Stimulated activated CD8-positive, alpha-beta memory T cell treated with anti-CD3 and anti-CD28 coated beads, Interleukin-15, amount 100 ng/mL, for 24 hours (primary cell): ENCODE measurements around the gene SPPL2C.

Source experiments
- DNase-seq: peaks from one replicate; pipeline ENCODE4 v3.0.0-alpha.2; 2020; ENCODE audit warnings: low read depth

SPPL2C gene

GRCh38 chr17:45877467-45877866 lies 32.8 kb downstream of the SPPL2C start:
- no peak for DNase-seq

- DNase-seq = no peak
Measured at GRCh38 chr17:45883063-45883462, 38.4 kb downstream of the SPPL2C start.

GRCh38 chr17:45886852-45887251 lies 42.2 kb downstream of the SPPL2C start:
- DNase-seq = no peak

GRCh38 chr17:45888392-45888791 lies 43.7 kb downstream of the SPPL2C start:
- DNase-seq = no peak

- no peak for DNase-seq
Measured at GRCh38 chr17:45889579-45889978, 44.9 kb downstream of the SPPL2C start.

- DNase-seq = no peak
Measured at GRCh38 chr17:45893725-45894021, 49.0 kb downstream of the SPPL2C start.

- peak; percentile 70 for DNase-seq
Measured at GRCh38 chr17:45894022-45894784, 49.5 kb downstream of the SPPL2C start, which contains the start of gene MAPT. Gene MAPT (plus strand): TSS chr17:45894554. CDS start chr17:45962338, 67,784 bp downstream.

- DNase-seq = no peak
Measured at GRCh38 chr17:45895304-45895968, 50.8 kb downstream of the SPPL2C start.

- no peak for DNase-seq
Measured at GRCh38 chr17:45895969-45896785, 51.5 kb downstream of the SPPL2C start.
